Stimulated activated CD4-positive, alpha-beta T cell treated with anti-CD3 and anti-CD28 coated beads, TNF-alpha, amount 100 ng/mL, for 1 hour (primary cell): Measurements from ENCODE around the gene ISYNA1.
A peak's percentile ranks its signal among the peaks of the same experiment; 100 is the strongest.

Source experiments
- DNase-seq, 3 donors: peaks; one replicate each; pipeline ENCODE4 v3.0.0-alpha.2; 2020; ENCODE audit warnings: low read depth in 3 of 3, low spot score in 1 of 3

ISYNA1 gene

DNA sequence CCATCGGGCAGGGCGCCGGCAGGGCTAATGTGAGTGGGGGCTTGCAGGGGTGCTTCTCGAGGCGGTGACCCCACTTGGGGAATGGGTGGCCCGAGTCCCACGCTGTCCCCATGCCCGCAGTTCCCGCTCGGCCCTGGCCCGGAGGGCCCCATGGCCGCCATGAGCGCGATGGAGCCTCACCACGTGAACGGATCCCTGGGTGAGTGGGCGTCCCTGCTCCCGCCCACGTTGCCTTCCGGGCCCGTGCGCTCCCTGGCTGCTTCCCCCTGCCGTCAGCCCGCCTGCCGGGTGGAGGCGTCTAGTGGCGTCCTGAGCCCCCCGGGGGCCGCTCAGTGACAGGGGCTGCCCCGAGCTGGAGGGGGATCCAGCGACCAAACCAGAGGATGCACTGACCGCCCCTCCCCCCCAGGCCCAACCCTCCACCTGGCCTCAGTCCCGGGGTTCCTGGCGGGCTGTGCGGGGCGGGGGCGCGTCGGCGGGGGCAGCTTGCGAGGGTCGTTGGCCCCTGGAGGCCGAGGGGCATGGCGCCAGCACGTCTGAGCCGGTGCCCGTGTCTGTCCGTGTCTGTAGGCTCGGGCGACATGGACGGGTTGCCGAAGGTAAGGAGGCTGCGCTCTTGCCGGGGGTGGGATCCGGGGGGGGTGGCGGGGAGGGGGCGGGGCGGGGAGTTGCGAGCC, 4.8 kb downstream of the ISYNA1 start:
- DNase-seq = no peak

DNA sequence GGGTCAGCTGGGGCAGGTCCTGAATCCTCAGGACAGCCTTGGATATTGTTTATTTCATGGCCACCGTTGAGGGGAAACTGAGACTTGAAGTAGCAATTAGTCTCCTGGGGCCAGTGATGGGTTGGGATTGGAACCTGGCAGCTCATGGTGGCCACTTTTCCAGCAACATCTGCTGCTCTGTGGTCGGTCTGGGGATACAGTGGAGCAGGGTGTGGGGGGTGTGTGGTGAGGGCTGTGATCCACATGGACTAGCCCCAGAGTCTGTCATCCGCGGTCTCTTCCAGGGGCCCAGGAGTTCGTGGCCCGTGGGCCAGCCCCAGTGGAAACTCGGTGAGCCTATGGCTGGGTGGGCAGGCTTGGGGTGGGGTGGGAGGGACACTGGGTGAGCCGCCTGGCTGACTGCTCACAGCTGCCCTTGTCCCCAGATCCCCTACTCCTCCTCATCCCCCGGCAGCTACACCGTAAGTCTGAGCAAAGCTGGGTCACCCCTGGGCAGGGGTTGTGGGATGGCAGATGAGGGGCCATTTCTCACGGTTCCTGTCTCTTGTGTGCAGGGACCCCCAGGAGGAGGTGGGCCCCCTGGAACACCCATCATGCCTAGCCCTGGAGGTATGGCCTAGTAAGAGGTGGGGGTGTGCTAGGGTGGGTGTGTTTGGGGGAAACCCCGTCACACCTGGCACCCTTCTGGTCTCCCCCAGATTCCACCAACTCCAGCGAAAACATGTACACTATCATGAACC, 5.5 kb downstream of the ISYNA1 start:
- DNase-seq = no peak

DNA sequence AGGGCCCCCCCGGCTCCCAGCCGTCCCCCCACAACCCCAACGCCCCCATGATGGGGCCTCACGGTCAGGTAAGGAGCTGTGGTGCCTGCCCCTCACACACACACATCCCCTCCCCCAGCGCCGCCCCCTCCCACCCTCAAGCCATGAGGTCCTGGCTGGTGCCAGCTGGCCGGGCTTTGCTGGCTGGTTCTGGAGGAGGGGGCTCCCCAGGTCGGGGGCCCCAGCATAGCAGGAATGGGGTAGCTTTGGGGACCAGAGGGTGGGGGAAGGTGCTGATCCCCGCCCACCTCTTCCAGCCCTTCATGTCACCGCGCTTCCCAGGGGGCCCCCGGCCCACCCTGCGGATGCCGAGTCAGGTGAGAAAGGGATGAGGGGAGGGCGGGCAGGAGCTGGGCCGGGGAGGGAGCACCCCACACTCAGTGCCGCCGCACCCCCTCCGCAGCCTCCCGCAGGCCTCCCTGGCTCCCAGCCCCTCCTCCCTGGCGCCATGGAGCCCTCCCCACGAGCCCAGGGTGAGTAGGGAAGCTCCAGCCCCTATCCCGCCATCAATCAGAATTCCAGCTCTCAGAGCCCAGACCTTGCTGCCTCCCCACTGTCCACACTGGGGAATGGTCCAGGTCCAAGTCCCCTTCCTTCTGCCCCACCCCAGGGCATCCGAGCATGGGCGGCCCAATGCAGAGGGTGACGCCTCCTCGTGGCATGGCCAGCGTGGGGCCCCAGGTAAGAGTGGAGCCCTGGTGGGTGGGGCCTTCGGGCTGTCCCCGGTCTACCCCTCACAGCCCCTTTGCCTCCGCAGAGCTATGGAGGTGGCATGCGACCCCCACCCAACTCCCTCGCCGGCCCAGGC, 6.4 kb downstream of the ISYNA1 start:
- no peak for DNase-seq

DNA sequence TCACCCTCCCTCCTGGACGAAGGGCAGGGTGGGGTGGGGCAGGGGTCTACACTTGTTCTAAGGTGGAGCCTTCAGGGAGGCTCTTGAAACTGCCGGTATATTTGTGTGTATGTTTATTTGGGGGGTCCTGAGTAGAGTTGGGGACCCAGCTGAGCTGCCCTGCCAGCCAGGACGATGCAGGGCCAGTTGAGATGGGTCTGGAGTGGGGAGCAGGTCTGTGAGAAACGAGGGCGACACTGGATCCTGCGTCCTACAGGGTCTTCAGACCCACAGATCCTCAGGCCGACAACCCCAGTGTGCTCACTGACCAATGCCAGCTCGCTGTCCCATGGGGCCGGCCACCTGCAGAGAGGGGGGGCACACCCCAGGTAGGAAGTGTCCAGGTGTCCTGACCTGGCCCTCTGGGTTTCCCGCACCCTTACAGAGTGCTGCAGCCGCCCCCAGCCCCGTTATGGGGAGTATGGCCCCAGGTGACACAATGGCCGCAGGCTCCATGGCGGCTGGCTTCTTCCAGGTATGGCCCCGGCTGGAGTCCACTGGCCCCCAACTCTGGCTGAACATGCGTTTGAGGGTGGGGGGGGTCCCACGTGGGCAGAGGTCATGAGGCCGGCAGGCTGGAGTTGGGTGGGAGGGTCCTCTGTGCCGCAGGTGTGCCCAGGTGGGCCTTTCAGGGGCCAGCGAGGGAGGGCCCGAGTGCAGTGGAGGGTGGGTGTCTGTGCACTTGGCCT, 7.4 kb downstream of the ISYNA1 start:
- DNase-seq = no peak

DNA sequence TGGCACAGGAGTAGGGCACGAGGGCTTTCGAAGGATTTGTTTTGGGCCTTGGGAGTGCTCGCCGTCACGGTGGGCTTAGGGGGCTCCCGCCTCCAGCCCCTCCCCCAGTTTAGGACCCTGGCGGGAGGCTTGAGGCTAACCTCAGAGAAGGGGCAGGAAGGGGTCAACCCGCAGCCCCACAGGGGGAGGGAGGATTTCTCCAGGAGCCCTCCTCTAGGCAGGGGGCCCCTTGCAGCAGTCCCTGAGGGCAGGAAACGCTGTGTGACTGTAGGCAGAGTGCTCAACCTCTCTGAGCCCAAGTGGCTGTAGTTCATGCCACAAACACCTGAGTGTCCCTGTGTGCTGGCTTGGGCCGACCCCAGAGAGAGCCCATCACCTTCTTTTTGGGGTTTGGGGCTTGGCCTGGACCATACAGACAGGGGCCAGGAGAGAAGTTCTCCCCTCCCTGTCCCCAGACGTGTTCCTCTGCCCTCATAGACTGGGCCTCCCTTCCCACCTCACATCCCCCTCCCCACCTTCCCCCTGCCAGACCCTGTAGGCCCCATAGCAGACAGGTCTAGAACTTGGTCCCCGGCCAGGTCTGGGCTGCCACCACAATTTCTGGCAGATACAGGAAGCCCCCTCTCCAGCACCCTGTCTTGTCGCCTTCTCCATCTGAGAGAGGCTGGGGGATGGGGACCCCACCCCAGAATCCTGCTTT, 8.1 kb downstream of the ISYNA1 start:
- DNase-seq = no peak

DNA sequence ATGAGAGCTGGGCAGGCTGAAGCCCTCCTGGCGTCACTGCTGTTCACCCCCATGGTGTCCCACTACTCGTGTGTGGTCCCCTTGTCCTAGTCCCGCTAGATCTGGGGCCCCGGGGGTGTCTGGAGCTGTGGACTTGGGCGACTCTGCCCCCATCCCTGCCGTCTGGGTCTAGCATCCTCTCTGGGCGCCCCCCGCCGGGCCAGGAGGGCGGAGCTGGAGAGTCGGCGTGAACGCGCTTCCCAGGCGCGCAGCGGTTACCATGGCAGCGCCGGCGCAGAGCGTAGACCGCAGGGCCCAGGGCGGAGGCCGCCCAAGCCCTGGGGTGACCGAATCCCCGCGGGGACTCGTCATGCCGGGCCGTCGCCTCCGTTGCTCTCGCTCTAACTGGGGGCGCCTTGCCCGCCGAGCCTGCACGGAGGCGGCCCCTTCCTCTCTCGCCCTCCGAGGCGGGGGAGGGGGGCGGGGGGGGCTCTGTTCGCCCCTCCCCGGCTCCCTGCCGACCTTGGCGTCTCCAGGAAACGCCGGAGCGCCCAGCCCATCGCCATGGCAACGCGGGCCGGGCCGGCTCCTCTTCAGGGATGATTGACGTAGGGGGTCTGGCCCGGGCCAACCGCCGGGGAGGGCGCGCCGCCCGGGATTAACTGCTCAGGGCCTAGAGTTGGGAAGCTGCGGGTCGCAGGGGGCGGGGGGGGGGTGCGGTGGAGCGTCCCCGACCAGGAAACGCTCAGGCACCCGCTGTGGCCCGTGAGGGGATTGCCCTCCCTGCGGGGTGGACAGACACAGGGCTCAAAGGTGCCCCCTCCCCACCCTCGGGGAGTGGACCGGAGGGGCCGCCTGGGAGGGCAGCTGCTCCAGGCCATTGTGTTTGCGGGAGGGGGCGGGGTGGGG, 8.9 kb downstream of the ISYNA1 start:
- DNase-seq = peak; percentile 47 to 59 (median 53)

DNA sequence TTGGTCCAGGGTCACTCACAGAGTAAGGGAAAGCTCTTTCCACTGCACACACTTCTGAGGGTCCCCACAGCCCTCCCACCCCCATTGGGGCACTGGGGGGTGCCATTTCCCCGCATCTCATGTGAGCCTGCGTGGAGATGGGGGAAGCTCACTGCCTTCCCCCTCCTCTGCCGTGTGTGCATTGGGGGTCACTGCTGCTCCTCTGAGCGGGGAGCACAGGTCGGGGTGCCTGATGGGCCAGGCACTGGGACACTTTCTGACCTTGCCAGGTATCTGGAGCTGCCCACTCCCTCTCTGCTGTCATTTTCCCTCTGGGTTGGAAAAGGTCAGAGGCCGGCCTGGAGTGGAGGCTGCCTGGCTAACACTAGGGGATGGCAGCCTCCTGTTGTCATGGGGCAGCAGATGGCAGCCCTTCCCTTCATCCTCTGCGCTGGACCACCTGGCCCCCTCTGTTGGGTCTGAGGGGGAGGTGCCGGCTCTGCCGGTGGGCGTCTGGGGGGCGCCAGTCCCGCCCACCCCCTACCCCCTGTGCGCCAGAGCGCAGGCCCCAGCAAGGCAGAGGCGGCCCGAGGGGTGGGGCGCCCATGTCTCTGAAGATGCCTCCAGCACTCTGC, 9.7 kb downstream of the ISYNA1 start:
- DNase-seq = no peak

DNA sequence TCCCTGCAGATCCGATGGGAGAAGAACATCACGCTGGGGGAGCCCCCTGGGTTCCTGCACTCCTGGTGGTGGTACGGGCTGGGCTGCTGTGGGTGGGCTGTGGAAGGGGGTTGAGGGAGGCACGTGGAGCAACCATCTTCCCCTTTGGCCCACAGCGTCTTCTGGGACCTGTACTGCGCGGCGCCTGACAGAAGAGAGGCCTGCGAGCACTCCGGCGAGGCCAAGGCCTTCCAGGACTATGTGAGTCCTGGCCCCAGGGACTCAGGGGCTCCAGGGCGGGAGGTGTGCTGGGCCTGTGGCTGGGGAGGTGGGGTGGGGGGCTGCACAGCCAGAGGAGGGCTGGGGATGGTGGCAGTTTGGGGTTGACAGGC, 10.2 kb downstream of the ISYNA1 start:
- no peak for DNase-seq

DNA sequence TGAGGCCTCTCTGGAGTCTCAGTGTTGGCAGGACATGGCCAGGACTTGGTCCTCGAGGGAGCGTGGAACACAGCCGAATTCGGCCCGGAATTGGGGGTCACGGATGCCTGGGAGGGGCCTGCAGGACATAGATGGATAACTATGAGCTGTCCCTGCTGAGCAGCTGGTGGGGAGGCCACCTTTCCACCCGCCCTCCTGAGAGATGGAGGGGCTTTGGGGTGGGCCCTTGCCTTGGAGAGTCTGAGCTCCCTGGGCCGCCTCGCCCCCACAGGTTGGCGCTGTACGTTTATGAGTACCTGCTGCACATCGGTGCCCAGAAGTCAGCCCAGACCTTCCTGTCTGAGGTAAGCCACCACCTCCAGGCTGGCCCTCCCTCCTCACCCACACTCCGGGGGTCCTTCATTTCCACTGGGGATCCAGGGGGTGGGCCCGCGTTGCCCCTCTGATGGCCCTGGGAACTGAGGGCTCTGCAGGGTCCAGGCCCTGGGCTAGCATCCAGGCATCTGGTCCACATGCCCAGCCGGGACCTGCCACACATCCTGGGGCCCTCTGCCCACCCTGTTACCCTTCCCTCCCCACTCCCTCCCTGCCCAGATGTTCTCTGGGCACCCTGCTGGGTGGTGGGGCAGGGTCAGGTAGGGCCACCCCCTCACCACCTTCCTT, 10.7 kb downstream of the ISYNA1 start:
- DNase-seq = no peak

DNA sequence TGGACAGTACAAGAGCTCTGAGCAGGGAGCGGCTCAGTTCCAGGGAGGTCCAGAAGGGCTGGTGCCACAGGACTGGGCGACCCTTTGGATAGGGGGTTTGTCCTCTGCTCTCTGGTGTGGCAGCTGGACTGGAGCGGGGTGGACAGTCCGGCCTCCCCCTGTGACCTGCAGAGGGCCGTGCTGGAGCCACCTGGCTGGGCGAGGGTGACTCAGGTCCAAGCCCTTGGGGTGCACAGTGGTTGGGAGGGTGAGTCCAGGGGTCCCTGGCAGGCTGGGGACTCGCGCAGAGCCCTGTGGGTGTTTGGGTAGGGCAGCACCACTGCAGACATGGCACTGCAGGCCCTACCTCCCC, 11.5 kb downstream of the ISYNA1 start:
- DNase-seq = no peak

DNA sequence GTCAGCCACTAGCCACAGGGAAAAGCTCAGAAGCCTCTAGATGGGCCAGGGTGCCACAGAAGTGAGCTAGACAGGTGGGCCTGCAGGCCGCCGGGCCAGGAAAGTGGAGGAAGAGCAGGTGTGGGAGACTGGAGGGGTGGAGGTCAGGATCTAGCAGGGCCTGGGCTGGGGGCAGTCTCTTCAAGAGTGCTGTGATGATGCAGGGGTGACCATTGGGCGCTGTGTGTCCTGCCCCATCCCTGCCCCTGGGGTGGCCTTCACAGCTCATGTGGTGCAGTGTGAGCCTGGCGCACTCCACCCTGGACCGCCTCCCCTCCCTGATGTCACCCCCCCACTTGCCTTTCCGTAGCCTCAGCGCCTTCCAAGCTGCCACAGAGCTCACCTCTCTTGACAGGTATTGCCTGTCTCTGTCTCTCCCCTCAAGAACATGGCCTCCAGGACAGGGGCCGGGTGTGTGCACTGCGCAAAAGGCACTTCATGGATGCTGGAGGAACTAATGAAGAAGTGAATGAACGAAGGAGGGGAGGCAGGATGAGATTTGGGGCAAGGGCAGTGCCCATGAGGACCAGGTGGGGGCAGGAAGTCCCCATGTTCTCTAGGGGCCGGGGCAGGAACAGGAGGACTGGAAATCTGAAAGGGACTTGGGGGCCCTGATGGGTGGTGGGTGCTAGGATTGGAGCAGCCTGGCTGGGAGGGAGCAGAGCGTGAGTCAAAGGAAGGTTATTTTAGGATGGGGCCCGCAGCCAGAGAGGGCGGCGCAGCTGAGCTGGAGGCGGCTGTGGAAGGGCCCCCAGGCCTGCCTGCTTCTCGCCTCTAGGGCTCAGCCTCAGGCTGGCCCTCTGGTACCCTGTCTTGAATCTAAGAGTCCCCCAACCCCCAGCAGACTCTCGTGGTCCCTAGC, 12.2 kb downstream of the ISYNA1 start:
- DNase-seq = no peak

DNA sequence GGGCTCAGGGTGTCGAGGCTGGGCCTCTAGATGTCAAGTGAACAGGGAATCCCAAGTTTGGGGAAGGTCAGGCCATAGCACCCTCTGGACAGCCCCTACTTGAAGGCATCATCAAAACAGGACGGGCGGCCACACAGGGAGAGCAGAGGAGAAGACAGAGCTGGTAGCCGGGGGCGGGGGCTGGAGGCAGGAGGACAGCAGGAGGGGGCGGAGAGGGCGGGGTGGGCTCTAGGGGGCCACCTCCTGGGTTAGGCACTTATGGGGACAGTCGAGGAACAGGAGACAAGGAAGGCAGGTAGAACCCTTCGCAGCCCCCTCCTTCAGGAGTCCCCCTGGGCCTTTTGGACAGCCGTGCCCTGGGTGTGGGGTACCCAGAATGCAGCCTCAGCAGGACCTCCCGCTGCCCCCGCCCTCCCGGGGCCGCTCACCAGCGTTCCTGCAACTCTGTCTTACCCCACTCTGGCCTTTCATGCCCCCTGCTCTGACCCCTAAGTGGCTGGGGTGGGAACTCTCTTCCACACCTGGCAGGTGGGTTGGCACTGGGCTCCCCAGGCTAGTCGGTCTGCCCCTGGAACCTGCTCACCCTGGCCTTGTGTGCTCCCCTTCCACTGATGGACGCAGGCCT, 12.9 kb downstream of the ISYNA1 start:
- DNase-seq = no peak

DNA sequence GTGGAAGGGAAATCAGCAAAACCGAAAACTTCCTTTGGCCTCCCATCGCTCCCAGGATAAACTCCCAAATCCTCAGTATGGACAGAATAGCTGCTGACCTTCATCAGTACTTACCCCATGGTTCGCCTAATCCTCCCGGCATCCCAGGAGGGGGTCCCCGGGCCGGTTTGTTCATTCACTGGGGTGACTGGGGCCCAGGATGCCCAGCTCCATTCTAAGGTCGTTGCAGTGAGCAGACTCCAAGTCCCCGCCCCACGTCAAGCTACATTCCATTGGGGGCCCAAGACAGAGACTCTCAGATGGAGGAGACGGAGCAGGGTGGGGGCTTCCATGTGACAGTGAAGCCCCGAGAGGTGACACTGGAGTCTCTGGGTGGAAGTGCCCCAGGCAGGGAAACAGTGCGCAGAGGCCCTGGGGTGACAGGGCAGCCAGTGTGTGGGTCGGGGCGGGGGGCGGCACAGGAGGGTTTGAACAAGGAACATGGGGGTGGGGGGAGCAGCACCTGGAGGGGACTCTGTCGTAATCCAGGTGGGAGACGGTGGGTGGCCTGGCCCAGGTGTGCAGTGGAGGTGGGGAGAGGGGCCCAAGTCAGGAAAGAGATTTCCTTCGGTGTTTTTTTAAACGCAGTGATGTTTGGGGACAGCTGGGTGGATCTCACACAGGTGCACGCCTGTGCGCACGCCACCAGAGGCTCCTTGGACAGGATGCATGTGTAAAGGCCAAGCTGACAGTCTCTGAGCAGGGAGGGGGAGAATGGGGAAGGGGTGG, 13.6 kb downstream of the ISYNA1 start:
- no peak for DNase-seq

DNA sequence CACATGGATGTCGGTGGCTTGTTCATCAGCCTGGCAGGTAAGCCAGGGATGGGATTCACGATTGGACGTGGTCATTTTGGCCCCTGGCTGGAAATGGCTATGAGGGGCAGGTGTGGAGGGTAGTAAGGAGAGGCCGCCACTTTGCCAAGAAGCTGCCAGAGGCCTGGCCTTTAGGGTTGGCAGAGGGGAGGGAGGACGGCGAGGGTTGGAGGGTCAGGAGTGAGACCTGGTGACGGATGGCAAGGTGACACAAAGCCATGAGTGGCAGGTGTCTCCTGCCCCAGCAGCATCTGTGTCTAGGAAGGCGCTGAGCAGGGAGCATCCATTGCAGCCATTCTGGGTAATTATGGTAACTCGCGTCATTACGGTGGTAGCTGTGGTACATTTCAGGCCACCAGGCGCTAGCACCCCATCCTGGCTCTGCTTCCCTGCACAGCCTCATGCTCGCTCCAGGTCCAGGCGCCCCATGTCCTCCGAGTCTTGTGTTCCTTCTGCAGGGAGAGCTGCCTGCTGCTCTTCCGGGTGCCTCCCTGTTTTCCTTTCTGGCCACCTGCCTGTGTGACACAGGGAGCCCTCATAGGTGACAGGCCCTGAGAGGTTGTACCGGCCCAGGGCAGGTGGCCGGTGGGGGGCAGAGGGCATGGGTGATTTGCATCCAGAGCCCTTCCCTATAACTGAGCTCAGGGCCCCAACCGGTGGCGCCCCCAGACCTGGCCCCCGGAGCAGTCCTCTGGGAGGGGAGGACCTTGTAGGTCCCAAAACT, 14.5 kb downstream of the ISYNA1 start:
- no peak for DNase-seq

DNA sequence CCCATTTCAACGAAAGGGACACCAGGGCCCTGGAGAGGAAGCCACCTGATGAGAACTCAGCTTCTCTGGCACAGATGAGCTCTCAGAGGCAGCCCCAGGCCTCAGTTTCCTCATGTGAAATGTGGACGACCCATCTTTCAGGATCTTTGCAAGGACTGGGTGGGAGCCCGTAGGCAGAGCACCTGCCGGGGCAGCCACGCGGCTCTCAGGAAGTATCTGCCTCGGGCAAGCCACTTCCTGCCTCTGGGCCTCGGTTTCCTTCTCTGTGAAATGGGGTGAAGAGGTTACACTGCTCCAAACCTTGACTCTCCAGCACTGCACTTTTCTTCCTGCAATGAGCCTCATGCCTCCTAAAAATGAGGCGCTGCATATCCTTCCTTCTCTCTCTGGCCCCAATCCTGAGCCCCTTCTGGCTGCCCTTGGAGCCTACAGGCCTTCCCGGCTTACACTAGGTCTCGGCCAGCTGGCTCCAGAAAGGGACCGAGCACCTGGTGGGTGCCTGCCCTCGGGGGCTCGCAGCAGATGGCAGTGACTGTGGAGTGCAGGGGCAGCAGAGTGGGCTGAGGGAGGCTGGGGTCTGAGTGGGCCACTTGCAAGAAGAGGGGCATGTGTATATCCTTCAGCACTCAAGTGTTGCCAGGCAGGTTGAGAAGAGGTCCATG, 15.3 kb downstream of the ISYNA1 start:
- no peak for DNase-seq
